GM18519 (cell line): ENCODE results near the gene PDE2A.

Experiments used
- ATAC-seq: cut with Tn5 transposase; IDR thresholded peaks from one replicate; pipeline ENCODE4 v1.9.1; 2021; ENCODE audit warnings: mild to moderate bottlenecking, moderate library complexity; ENCODE audit not compliant: unreplicated experiment, low FRiP score

Gene PDE2A

GRCh38 chr11:72623052-72623451, 51.2 kb downstream of the PDE2A start:
- ATAC-seq = no peak

DNA sequence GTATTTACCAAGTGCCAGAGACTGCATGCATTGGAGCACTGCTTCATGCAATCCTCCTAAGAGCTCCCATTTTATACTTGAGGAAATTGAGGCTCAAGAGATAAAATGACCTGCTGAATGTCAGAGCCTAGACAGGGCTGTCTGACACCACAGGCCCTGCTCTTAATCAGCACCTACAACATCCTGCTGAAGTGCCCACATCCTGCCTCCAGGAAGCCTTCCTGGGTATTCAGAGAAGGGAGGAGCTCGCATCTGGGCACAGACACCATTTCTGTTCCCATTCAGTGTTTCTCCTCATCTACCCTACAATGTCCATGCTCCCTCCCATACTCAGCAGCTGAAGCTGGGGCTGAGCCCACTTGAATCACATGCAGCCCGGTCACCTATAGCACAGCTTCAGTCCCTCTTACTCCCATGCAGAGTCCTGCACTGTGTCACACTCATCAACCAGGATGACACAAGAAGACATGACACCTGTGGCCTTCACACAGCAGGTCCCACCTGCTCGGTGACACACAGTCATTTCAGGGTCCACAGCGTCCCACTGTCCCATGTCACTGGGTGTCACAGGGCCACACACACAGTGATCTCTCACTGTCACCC, 53.1 kb downstream of the PDE2A start:
- ATAC-seq = no peak

- ATAC-seq = no peak
These were observed 55.4 kb downstream of the PDE2A start for GRCh38 chr11:72618803-72619202.

DNA sequence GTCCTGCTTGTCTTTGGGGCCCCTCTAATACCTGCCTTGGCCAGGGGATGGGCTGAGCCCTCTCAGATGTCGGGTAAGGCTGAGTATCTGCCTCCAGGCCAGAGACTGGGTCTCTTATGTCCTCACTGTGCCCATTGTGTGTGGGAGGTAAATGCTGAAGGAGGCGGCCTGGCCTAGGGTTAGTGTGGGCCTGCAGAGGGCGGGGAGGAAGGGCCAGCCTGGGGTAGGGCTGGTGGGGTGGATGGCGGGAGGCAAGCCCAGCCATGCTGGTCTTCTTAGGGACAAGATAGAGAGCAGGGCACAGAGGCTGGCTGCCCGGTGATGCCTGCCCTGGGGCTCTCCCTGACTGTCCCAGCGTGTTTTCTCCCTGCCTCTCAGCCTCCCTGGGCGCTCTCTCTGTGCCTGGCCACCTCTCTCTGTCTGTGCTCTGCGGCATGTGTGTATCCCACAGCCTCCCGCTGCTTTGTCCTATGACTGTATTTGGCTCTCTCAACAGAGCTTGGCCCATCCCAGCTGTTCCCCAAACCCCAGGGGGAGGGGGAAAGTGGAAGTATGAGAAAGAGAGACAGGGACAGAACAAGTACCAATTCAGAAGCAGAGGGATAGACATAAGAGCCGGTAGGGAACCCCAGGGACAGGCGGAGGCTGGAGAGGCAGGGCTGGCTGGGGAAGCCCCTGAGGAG, 57.0 kb downstream of the PDE2A start:
- no peak for ATAC-seq

DNA sequence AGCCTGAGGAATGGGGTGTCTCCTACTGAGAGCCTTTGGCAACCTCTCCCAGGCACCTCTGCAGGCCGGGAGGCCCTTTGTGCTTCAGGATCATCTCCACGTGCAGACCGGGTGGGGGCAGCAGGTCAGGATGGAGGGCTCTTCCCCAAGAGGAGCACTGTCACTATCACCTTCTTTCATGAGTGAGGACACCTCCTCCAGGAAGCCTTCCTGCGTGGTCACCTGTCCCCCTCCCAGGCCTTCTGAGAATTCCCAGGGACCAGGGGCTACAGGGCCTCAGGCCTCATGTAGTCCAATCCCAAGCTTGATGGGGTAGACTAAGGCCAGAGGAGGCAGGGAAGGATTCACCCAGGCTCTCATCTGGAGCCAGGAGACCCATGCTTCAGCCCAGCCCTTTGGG, 57.6 kb downstream of the PDE2A start:
- ATAC-seq = no peak

GRCh38 chr11:72615329-72615728, 58.9 kb downstream of the PDE2A start:
- ATAC-seq = no peak

- ATAC-seq = no peak
These were observed 59.8 kb downstream of the PDE2A start for GRCh38 chr11:72614381-72614780.

DNA sequence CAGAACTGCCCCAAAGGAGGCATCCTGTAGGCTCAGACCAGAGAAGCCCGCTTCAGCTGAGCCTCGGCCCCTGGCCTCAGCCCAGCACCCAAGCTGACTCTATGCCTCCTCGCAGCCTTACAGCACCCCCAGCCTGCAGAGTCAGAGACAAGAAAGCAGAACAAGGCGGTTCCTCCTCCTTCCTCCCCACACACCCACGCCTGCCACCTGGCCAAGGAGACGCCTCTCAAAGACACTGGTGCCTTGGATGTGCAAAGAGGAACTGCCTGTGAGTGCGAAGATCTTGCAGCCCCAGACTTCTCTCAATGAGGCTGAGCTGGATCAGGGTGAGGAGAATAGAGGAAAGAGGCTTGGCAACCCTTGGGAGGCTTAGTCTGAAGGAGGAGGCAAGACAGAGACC, 60.2 kb downstream of the PDE2A start:
- no peak for ATAC-seq

GRCh38 chr11:72613450-72613849, 60.8 kb downstream of the PDE2A start:
- no peak for ATAC-seq

DNA sequence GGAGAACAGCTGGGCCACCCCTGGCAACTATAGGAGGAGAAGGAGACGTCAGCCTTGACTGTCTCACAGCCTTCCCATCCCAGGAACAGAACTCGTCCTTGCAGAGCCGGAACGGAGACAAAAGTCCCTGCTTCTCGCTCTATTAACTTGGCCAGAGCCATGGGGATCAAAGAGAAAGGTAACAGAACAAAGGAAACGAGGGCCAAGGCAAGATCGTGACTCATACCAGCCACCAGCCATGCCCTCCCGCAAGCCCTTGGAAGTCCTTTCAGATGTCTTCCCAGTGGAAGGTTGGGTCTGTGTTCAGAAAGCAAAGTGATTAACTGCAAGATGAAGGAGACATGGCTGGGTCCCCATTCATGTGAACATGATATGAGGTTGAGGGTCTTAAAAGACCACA, 64.7 kb downstream of the PDE2A start:
- no peak for ATAC-seq

DNA sequence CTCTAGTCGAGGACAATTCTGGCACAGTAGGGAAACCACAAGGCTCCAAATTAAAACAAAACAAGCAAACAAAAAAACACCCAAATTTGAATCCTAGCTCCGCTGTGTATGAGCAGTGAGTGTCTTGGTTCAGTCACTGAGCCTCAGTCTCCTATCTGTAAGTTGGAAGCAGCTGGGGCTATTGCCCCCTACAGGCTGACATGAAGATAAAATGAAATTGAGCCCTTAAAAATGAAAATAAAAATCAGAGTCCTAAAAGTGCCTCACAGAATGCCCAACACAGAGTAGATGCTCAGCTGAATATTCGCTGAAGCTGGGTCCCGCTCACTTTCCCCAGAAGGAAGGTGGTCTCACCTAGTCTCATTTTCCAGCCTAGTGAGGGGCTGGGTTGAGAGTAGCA, 65.2 kb downstream of the PDE2A start:
- no peak for ATAC-seq

DNA sequence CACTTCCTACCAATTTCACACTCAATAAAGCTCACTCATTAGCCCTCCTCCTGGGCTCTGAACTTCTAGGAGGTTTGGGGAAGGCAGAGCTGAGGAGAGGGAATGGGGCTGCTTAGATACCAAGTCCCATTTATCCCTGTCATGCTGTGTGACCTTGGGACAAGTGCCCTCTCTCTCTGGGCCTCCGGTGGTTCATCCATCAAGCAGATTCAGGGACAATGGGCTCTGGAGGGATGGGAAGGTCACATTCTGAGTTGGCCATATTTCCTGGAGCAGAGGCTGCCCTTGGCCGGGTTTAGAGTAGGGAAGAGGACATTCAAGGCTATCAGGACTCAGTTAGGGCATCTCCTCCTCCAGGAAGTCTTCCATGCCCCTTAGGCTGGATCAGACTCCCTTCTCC, 66.7 kb downstream of the PDE2A start:
- ATAC-seq = no peak

DNA sequence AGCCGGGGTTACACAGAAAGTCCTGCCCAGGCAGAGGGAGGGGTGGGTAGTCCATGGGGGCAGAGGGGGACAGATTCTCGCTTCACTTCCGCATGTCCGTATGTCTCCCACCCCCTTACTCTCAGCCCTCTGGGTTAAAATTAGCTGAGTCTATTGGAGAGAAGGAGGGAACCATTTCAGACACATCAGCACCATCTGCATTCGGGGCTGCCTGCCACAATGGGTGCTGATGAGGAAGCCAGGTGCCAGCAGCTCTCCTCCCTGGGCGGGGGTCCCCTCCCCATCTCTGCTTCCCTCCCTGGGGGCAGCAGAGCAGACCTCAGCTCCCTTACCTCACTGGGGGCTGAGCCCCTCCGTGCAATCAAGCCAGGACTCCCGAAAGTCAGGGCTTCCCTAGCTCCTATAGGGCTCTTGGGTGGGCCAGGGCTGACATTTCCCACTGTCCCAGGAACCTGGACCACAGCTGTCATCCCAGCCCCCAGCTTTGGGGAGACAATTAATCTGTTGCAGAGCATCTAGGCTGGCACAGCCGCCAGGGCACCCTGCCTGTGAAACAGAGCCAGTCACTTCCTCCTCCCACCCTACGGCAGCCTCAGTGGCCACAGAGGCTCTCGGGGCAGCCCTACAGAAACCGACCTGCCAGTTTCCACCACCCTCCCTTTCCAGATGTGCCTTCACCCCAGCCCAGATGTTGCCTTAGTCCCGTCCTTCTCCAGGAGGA, 67.3 kb downstream of the PDE2A start:
- no peak for ATAC-seq

DNA sequence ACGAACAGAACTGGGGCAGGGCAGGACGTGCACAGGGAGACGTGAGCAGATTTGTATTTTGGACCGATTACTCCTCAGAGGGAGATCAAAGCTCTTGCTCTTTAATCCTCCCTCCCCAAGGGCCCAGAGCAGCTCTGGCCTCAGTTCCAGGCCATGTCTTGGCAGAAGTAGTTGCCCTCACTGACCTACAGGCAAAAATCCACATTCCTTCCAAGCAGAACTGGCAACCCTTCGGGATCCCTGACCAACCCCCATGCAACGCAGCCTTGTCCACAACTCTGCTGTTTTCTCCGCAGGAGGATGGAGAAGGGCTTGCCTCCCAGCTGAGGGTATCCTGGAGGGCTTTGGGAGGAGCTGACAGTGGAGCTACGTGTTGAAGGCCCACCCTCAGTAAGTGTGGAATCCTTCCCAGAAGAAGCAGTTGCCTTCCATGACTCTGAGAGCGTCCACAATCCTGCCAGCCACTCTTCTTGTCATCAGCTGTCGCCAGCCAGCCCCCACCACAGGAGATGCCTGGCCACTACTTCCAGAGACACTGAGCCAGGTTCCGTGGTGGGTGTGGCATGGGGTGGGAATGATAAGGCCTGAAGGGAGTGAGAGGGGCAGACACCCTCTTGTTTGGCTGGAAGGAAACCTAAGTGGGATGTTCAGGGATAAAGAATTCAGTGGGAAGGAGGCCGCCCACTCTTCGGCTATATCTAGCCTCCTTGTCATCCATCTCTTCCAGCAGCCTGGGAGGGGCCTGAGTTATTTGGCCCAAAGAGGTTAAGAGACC, 68.1 kb downstream of the PDE2A start:
- ATAC-seq = no peak

DNA sequence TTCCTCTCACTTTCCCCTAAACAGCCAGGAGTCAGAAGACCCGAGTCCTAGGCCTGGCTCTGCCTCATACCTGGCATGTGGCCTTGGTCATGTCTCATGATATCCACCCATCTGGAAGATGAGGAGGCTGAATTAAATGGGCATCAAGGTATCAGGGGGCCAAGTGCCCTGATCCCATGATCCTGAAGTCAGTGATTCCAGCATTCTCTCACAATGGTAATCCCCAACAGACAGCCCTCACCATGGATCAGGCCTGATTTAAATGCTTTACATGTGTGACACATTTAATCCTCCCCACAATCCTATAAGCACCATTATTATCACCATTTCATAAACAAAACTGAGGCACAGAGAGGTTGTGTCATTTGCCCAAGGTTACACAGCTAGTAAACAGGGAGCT, 70.0 kb downstream of the PDE2A start:
- ATAC-seq = no peak

DNA sequence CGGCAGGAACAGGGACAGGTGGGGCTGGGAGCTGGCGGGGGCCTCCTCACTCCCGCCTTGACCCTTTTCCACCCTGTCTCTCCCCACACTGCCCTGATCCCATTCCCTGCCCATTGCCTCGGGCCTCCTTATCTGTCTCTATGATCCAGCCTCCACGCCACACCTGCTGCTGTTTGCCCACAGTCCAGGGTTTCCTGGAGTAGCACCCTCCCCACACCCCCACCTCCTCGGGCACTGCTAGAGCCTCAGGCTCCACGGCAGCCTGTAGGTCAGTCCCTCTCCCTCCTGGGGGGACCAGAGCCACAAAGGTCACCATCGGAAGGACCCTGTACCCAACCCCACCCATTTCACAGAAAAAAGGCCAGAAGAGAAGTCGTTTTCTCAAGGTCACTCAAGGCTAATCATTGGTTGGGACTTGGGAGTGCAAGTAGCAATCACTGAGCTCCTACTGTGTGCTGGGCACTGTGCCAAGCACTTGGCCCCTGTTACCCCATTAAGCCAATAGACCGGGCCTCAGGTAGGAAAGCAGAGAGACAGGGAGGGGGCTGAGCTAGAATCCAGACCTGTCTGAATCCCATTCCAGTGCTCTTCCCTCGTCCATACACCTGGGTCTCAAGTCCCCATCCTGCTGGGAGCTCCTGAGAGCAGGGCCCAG, 71.8 kb downstream of the PDE2A start:
- no peak for ATAC-seq

DNA sequence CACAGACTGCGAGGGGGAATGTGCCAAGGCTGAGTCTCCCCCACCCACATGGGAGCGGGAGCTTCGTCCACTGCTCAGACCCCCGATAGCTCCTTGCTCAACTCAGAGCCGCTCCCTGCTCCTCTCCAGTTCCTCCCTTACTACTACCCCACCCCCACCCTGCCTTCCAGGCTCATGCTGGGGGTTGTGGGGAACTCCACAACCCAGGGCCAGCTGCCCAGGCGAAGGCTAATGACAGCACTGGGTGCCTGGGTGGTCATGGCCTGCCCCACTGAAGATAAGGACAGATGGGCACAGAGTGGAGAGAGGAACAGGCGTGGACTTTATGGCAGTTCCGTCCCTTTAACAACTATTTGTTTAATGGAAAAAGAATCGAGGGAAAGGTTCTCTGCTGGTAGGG, 73.7 kb downstream of the PDE2A start:
- ATAC-seq = no peak

DNA sequence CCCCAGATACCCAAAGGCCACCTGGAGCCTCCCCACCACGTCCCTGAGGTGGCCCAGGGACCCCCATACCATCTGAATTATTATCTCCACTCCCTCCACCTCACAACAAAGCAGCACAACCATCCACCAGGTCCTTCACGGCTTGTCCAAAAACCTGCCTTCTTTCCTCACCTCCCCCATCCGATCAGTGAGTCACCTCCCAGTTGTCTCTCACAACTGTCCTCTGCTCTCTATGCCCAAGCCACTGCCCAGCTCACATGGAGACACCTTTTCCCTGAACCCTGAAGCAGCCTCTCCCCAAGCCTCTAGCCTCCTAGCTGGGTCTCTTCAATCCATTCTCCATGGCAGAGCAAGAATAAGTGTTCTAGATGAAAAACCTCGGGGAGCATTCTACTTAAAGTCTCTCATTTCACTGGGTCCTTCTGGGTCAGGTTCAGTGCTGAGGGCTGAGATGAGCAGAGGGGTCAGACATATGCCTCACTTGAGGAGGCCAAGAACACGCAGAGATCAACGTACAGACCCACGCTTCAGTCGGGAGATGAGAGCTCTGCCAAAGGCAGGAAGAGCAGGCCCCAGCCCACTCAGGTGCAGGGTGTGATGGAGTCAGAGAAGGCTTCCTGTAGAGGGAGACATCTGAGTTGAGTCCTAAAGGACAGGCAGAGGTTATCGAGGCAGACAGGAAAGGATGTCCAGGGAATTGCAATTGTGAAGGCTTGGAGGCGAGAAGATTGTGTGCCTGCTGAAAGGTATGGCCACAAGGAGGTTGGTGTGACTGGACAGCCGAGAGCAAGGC, 74.7 kb downstream of the PDE2A start:
- ATAC-seq = no peak

DNA sequence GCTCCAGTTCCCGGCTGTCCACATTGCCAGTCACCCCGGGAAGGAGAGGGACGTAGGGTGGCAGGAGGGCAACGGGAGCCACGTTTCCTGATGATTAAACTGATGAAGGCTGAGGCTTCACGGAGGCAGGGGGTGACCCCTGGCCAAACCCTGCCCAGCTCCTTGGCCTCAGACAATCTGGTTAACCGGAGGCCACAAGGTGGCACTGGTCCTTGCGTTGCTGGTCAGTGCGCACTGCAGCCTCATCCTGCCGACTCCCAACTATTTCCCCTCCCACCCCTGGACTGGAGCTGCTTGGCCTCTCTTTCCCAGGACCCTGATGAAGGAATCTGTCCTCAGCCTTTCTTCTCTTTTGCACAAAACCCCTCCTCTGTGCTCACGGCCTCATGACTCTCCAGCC, 75.3 kb downstream of the PDE2A start:
- ATAC-seq = no peak

DNA sequence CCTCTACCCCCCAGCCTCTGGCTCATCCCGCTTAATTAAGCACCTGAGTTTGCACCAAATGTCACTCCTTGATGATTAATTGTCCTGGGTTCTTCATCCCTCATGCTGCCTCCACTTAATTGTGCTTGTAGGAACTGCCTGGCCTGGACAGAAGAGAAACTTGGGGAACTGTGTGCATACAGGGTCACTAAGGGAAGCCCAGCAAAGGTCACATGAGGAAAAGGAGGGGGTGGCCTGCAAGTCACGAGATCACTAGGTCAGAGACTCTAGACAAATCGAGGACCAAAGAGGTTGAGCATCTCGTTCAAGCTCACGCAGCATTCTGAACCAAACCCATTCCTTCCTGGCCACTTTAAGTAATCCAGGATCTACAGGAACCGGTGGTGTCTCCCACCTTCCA, 75.8 kb downstream of the PDE2A start:
- no peak for ATAC-seq
